ENCODE results near the gene C6orf62. TPM values are rescaled to one million over a fixed set of nuclear protein-coding genes. Genes with fewer than 3 reads are reported as not detected.

The C6orf62 gene
- total and polyA plus RNA-seq, 2 experiments from 2014 or later = 66.7 to 79.9 TPM

GRCh38 chr6:24692003-24692402, 27.0 kb downstream of the C6orf62 start:
- H3K9me3 Mint-ChIP-seq = no peaks in the 10 kb centered on the region
- no peak overlapping the region for H3K4me3 Mint-ChIP-seq
- H3K4me1 Mint-ChIP-seq = peaks cover 9% of the 10 kb centered on the region
- Histone ChIP-seq H3K27ac (ENCODE audit: low read depth) (no peak overlapping the region), H3K79me2 (replicated peaks; ENCODE audit: insufficient read depth) (no peaks in the 10 kb centered on the region; the same call in 1 of the 2 replicates), H3K4me1 (ENCODE audit: insufficient read depth) (no peaks in the 10 kb centered on the region), H3K9me2 (ENCODE audit: insufficient read depth) (no peaks in the 10 kb centered on the region), H3K27me3 (ENCODE audit: insufficient read depth) (no peaks in the 10 kb centered on the region), H4K20me1 (replicated peaks; ENCODE audit: insufficient read depth) (no peaks in the 10 kb centered on the region; the same call in 1 of the 2 replicates), H3K4me3 (no peak overlapping the region), H3F3A (replicated peaks; ENCODE audit: low read depth) (no peaks in the 10 kb centered on the region), H3K4me2 (no peak overlapping the region), H3K36me3 (ENCODE audit: insufficient read depth) (no peaks in the 10 kb centered on the region; the same call in 1 of the 2 replicates), H2AFZ (no peak overlapping the region)
- TF ChIP-seq ZNF331 (CRISPR knock-in tag; IDR thresholded peaks at IDR 0.05; ENCODE audit: low read depth) (no peak), EZH2 (IDR thresholded peaks at IDR 0.05; ENCODE audit: low read depth, unreplicated experiment) (no peak), NANOG (IDR thresholded peaks at IDR 0.05; ENCODE audit: borderline replicate concordance) (no peak), JUNB (IDR thresholded peaks at IDR 0.05; ENCODE audit: unreplicated experiment) (no peak), ZNF114 (CRISPR knock-in tag; IDR thresholded peaks at IDR 0.05) (no peak), STAT1 (IDR thresholded peaks at IDR 0.05; ENCODE audit: unreplicated experiment) (no peak)
- no peaks in the 10 kb centered on the region for H3K27me3 Mint-ChIP-seq (ENCODE audit: insufficient read depth, low read depth, poor library complexity)
- ATAC-seq = no peak
- DNase-seq (ENCODE audit: low spot score) = no peak
- H3K27ac Mint-ChIP-seq = no peak overlapping the region
- peaks cover 8% of the 10 kb centered on the region for H3K36me3 Mint-ChIP-seq (ENCODE audit: low read depth)

GRCh38 chr6:24691550-24691949, 27.4 kb downstream of the C6orf62 start:
- H3K4me1 ChIP-seq (ENCODE audit: insufficient read depth) = no peaks in the 10 kb centered on the region
- H4K20me1 ChIP-seq (replicated peaks; ENCODE audit: insufficient read depth) = no peaks in the 10 kb centered on the region; the same call in 1 of the 2 replicates
- H3K4me3 Mint-ChIP-seq = no peak overlapping the region
- ATAC-seq = no peak
- no peaks in the 10 kb centered on the region; the same call in 1 of the 2 replicates for H3K36me3 ChIP-seq (ENCODE audit: insufficient read depth)
- no peak overlapping the region for H3K4me3 ChIP-seq
- H3K27me3 Mint-ChIP-seq (ENCODE audit: insufficient read depth, low read depth, poor library complexity) = no peaks in the 10 kb centered on the region
- no peak overlapping the region for H3K4me2 ChIP-seq
- H3K27ac ChIP-seq (ENCODE audit: low read depth) = no peak overlapping the region
- H3K27me3 ChIP-seq (ENCODE audit: insufficient read depth) = no peaks in the 10 kb centered on the region
- no peak for DNase-seq (ENCODE audit: low spot score)
- H2AFZ ChIP-seq = no peak overlapping the region
- H3K27ac Mint-ChIP-seq = no peak overlapping the region
- H3F3A ChIP-seq (replicated peaks; ENCODE audit: low read depth) = no peaks in the 10 kb centered on the region
- H3K4me1 Mint-ChIP-seq = peaks cover 14% of the 10 kb centered on the region
- peaks cover 12% of the 10 kb centered on the region for H3K36me3 Mint-ChIP-seq (ENCODE audit: low read depth)
- no peaks in the 10 kb centered on the region for H3K9me2 ChIP-seq (ENCODE audit: insufficient read depth)
- no peaks in the 10 kb centered on the region; the same call in 1 of the 2 replicates for H3K79me2 ChIP-seq (replicated peaks; ENCODE audit: insufficient read depth)
- no peaks in the 10 kb centered on the region for H3K9me3 Mint-ChIP-seq
- TF ChIP-seq CTCF (conservative IDR thresholded peaks at IDR 0.05; ENCODE audit: low read depth in 2 of 2) = no peak
- no peak for TF ChIP-seq STAT1 (IDR thresholded peaks at IDR 0.05; ENCODE audit: unreplicated experiment)
- no peak for TF ChIP-seq EZH2phosphoT487 (IDR thresholded peaks at IDR 0.05; ENCODE audit: unreplicated experiment)
- no peak for TF ChIP-seq ZNF331 (CRISPR knock-in tag; IDR thresholded peaks at IDR 0.05; ENCODE audit: low read depth)
- TF ChIP-seq ETS1 (IDR thresholded peaks at IDR 0.05) = no peak
- no peak for TF ChIP-seq POLR2AphosphoS5 (IDR thresholded peaks at IDR 0.05; ENCODE audit: low read depth)
- TF ChIP-seq EZH2 (IDR thresholded peaks at IDR 0.05; ENCODE audit: low read depth, unreplicated experiment) = no peak
- TF ChIP-seq REST (IDR thresholded peaks at IDR 0.05; ENCODE audit: unreplicated experiment) = no peak
- no peak for TF ChIP-seq JUNB (IDR thresholded peaks at IDR 0.05; ENCODE audit: unreplicated experiment)
- no peak for TF ChIP-seq ZNF114 (CRISPR knock-in tag; IDR thresholded peaks at IDR 0.05)
- no peak for TF ChIP-seq CREB1 (CRISPR knock-in tag; IDR thresholded peaks at IDR 0.05; ENCODE audit: low read depth)
- no peak for TF ChIP-seq NANOG (IDR thresholded peaks at IDR 0.05; ENCODE audit: borderline replicate concordance)
